GM23248 (cell line): ENCODE data around the gene NPAS2. TPM values are rescaled to one million over a fixed set of nuclear protein-coding genes. Genes with fewer than 3 reads are reported as not detected.

ENCODE experiments used
- DNase-seq: peaks from one replicate; pipeline ENCODE4 v3.0.0-alpha.2; 2015
- H2AFZ ChIP-seq: fragments of 200-600 bp; sonication (generic); 2 replicates; pipeline ENCODE4 v1.6.1; 2016; ENCODE audit warnings: antibody characterized with exemption
- H3F3A ChIP-seq: fragments of 200-600 bp; sonication (generic); 2 replicates; pipeline ENCODE4 v1.6.1; 2016; ENCODE audit warnings: mild to moderate bottlenecking, antibody characterized with exemption, mixed run types; ENCODE audit not compliant: insufficient read depth
- H3K27ac ChIP-seq: fragments of 200-600 bp; sonication (generic); 2 replicates; pipeline ENCODE4 v1.5.1; 2016; ENCODE audit warnings: mild to moderate bottlenecking
- H3K27me3 ChIP-seq: fragments of 200-600 bp; sonication (generic); replicated peaks from 2 replicates; pipeline ENCODE4 v1.6.1; 2016; ENCODE audit warnings: mild to moderate bottlenecking; ENCODE audit not compliant: insufficient read depth
- H3K36me3 ChIP-seq: fragments of 200-600 bp; sonication (generic); 2 replicates; pipeline ENCODE4 v1.6.1; 2016; ENCODE audit warnings: low read depth, mild to moderate bottlenecking
- H3K4me1 ChIP-seq: fragments of 200-600 bp; sonication (generic); 2 replicates; pipeline ENCODE4 v1.6.1; 2016; ENCODE audit warnings: mild to moderate bottlenecking; ENCODE audit not compliant: insufficient read depth
- H3K4me2 ChIP-seq: fragments of 200-600 bp; sonication (generic); one replicate; pipeline ENCODE4 v1.6.1; 2016; ENCODE audit warnings: mild to moderate bottlenecking; ENCODE audit not compliant: unreplicated experiment
- H3K4me3 ChIP-seq: fragments of 200-600 bp; sonication (generic); 2 replicates; pipeline ENCODE4 v1.5.1; 2016; ENCODE audit warnings: mild to moderate bottlenecking
- H3K79me2 ChIP-seq: fragments of 200-600 bp; sonication (generic); 2 replicates; pipeline ENCODE4 v1.6.1; 2016; ENCODE audit warnings: mild to moderate bottlenecking; ENCODE audit not compliant: insufficient read depth
- H3K9ac ChIP-seq: fragments of 200-600 bp; sonication (generic); 2 replicates; pipeline ENCODE4 v1.6.1; 2016; ENCODE audit warnings: mild to moderate bottlenecking
- H3K9me2 ChIP-seq: fragments of 200-600 bp; sonication (generic); 2 replicates; pipeline ENCODE4 v1.6.1; 2016; ENCODE audit warnings: mixed run types, mild to moderate bottlenecking, moderate library complexity; ENCODE audit not compliant: insufficient read depth
- H3K9me3 ChIP-seq: fragments of 200-600 bp; sonication (generic); one replicate; pipeline ENCODE4 v1.6.1; 2017; ENCODE audit warnings: low read depth
- H4K20me1 ChIP-seq: fragments of 200-600 bp; sonication (generic); 2 replicates; pipeline ENCODE4 v1.6.0; 2016; ENCODE audit not compliant: insufficient read depth
- EZH2 ChIP-seq: fragments of 200-600 bp; sonication (generic); IDR thresholded peaks from 2 replicates; pipeline ENCODE4 v1.6.1; 2018; ENCODE audit warnings: antibody characterized with exemption, mild to moderate bottlenecking; ENCODE audit not compliant: insufficient read depth, poor library complexity, severe bottlenecking
- EZH2phosphoT487 ChIP-seq: fragments of 200-600 bp; sonication (generic); IDR thresholded peaks from 2 replicates; pipeline ENCODE4 v1.6.1; 2018; ENCODE audit warnings: antibody characterized with exemption, moderate library complexity, mild to moderate bottlenecking, low read depth; ENCODE audit not compliant: insufficient read depth
- WGBS, 2 experiments: methylation state at CpG; one replicate each; pipeline ENCODE4 v1.1.6; 2015 to 2017; ENCODE audit warnings: low lambda C conversion rate in 2 of 2, low coverage in 1 of 2; ENCODE audit errors: missing lambda C conversion rate in 2 of 2; 5-methylcytosine and 5-hydroxymethylcytosine counted together
- in situ Hi-C: fragments of 300-500 bp; cut with MboI; formaldehyde crosslinking; loops from 2 replicates; pipeline ENCODE4 v1.15.0; 2020
- polyA plus RNA-seq: library from polyadenylated mRNA; unstranded; fragments of >200 nt; fragmentation: Nextera tagmentation; extraction: Ambion mirVana; gene quantifications from 2 replicates; pipeline ENCODE4 v1.2.1, GENCODE V29; 2016
- total RNA-seq: library from RNA; depleted of rRNA; stranded (reverse); fragments of >200 nt; shearing (Covaris generic); gene quantifications from 2 replicates; pipeline ENCODE4 v1.2.3, GENCODE V29; 2014

Gene NPAS2
- total and polyA plus RNA-seq, 2 experiments from 2014 or later, result 3.8 to 10.8 TPM

DNA sequence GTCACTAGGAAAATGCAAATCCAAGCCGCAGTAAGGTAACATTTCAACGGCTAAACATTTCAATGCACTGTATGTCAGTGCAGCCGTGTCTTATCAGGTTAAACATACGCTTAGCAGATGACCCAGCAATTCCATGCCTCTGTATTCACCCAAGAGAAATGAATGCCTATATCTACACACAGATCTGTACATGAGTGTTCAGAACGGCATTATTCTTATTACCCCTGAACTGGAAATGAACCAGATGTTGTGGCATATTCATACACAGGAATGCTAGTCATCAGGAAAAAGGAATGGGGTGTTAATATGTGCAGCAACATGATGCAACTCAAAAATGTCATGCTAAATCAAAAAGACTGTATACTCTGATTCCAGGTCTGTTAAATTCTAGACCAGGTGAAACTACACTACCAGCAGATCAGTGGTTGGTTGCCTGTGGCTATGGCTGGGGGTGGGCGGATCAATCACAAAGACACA, 101.8 kb downstream of the NPAS2 start:
- no peaks in the 10 kb centered on the region for H3K9me2 ChIP-seq
- no peaks in the 10 kb centered on the region for H3K27me3 ChIP-seq
- WGBS, 2 experiments, result 72 to 73% methylated on average over 6 of the region's 6 CpGs
- H3K79me2 ChIP-seq, result no peaks in the 10 kb centered on the region
- H3K9ac ChIP-seq, result no peak overlapping the region
- no peaks in the 10 kb centered on the region for H3K9me3 ChIP-seq
- H4K20me1 ChIP-seq, result no peaks in the 10 kb centered on the region
- no peak overlapping the region for H2AFZ ChIP-seq
- TF ChIP-seq EZH2 (no peak), EZH2phosphoT487 (no peak)
- H3F3A ChIP-seq, result peaks cover 28% of the 10 kb centered on the region
- H3K4me1 ChIP-seq, result peaks cover 26% of the 10 kb centered on the region
- H3K4me2 ChIP-seq, result peak overlapping the region; percentile 21
- H3K36me3 ChIP-seq, result no peaks in the 10 kb centered on the region
- in situ Hi-C loops, result no loop called here
- H3K27ac ChIP-seq, result no peak overlapping the region
- no peak overlapping the region for H3K4me3 ChIP-seq
- DNase-seq, result peak; percentile 83

DNA sequence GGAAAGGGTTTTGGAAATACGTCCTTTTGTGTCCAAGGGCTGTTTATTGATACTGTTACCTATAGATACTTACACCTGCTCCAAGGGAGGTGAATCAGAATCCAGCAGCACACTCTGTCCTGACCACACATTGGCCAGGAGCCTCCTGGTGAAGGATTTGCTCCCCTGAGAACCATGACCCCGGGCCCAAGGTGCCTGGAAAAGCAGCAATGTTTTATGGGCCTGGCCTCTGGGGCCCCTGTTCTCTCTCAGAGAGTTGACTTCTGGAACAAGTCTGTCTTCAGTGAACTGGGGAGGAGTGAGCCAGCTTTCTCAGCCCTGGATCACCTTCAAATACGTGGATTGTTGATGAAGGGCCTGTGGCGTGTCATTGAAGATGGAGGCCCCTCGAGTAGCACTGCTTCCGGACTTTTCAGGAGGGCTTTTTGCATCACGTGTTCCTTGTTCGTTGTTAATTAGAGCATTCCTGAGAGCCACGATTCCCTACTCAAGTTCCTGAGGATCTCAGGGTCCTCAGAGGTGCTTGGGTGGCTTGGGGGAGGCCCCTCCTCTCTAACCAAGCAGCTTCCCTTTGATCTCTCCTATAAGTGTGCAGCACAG, 103.6 kb downstream of the NPAS2 start:
- Histone ChIP-seq H3K4me1 (peaks cover 26% of the 10 kb centered on the region), H3K36me3 (no peaks in the 10 kb centered on the region), H4K20me1 (no peaks in the 10 kb centered on the region), H3K9me3 (no peaks in the 10 kb centered on the region), H3K27me3 (no peaks in the 10 kb centered on the region), H3K4me2 (no peak overlapping the region), H3K27ac (no peak overlapping the region), H3F3A (peaks cover 28% of the 10 kb centered on the region), H3K79me2 (no peaks in the 10 kb centered on the region), H3K4me3 (no peak overlapping the region), H3K9me2 (no peaks in the 10 kb centered on the region), H2AFZ (no peak overlapping the region), H3K9ac (no peak overlapping the region)
- TF ChIP-seq EZH2 (no peak), EZH2phosphoT487 (no peak)
- no peak for DNase-seq
- WGBS, 2 experiments, result 87 to 90% methylated on average over 9 of the region's 9 CpGs
- in situ Hi-C loops, result no loop called here

DNA sequence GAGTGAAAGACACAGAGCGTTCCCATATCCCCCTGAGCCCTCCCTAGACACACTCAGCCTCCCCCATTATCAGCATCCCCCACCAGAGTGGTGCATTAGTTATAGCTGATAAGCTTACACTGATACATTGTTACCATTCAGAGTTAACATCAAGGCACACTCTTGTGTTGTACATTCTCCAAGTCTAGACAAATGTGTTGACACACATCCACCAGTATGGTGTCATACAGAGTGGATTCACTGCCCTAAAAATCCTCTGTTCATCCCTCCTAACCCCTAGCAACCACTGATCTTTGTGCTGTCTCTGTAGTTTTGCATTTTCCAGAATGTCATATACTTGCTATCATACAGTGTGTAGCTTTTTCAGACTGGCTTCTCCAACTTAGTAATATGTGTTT, 104.2 kb downstream of the NPAS2 start:
- in situ Hi-C loops, result no loop called here
- Histone ChIP-seq H3F3A (peaks cover 28% of the 10 kb centered on the region), H3K4me2 (peak overlapping the region; percentile 92), H3K27ac (peak overlapping the region; percentile 54), H4K20me1 (no peaks in the 10 kb centered on the region), H3K4me1 (peaks cover 26% of the 10 kb centered on the region), H3K27me3 (no peaks in the 10 kb centered on the region), H3K4me3 (peak overlapping the region; percentile 63; the same call in 1 of the 2 replicates), H3K9ac (0 out of 2 replicates have a peak overlapping the region, but pooled peaks have one; percentile 58), H3K36me3 (no peaks in the 10 kb centered on the region), H3K79me2 (no peaks in the 10 kb centered on the region), H3K9me3 (no peaks in the 10 kb centered on the region), H2AFZ (peak overlapping the region; percentile 64; the same call in 1 of the 2 replicates), H3K9me2 (no peaks in the 10 kb centered on the region)
- WGBS, 2 experiments, result 100% methylated on average over 1 of the region's 1 CpG
- TF ChIP-seq EZH2, result no peak
- TF ChIP-seq EZH2phosphoT487, result no peak
- DNase-seq, result peak; percentile 44

DNA sequence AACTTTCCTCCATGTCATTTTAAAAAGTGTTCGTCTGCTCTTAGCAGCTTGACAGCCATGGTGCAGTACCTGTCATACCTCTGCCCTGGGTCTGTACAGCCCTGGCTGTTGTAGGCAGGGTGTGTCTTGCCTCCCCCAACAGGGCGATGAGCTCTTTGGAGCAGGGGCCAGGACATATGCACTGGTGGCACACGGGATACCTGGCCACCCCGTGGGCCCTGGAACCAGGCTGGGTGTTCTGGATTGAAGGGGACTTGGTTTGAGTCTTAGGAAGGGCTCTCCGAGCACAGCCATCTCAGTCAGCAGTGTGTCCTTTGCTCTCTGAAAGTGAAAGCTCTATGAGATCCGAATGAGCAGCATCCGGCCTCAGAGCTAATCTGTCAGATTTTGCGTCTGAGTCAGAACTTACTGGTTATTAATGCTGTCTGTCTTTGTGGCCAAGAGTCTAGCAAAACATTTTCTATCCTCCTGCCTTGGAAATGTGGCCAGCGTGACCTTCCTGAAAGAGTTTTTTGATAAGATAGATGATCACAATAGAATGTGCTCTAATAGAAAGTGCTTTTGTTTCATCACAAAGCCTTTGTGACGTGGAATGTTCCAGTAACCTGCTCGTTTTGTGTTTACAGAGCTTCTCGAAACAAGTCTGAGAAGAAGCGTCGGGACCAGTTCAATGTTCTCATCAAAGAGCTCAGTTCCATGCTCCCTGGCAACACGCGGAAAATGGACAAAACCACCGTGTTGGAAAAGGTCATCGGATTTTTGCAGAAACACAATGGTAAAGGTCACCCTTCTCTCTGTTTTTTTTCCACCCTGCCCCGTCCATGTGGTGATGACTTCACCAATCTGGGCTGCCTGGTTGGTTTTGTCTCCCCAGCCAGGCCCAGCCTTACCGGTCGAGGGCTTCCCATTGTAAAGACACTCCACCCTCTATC, 104.8 kb downstream of the NPAS2 start:
- Histone ChIP-seq H3K9ac (peak overlapping the region; percentile 58), H3K4me2 (peak overlapping the region; percentile 92), H3K79me2 (no peaks in the 10 kb centered on the region), H3K9me2 (no peaks in the 10 kb centered on the region), H3K4me1 (peaks cover 26% of the 10 kb centered on the region), H3K4me3 (peak overlapping the region; percentile 63), H3K27me3 (no peaks in the 10 kb centered on the region), H3F3A (peaks cover 28% of the 10 kb centered on the region), H3K27ac (peak overlapping the region; percentile 54), H2AFZ (peak overlapping the region; percentile 64), H4K20me1 (no peaks in the 10 kb centered on the region), H3K36me3 (no peaks in the 10 kb centered on the region), H3K9me3 (no peaks in the 10 kb centered on the region)
- TF ChIP-seq EZH2phosphoT487 (no peak), EZH2 (no peak)
- in situ Hi-C loops, result no loop called here
- WGBS, 2 experiments, result 42 to 44% methylated on average over 21 of the region's 21 CpGs
- DNase-seq, result peak; percentile 88
